Endothelial cell of umbilical vein (primary cell): ENCODE data around the gene HBA2. TPM values are rescaled to one million over a fixed set of nuclear protein-coding genes. Genes with fewer than 3 reads are reported as not detected.

Source experiments
- BruUV-seq: library from RNA; stranded (reverse); fragments of 400-500 nt; replicated peaks from 2 replicates; lab custom pipeline; 2021; lab: Mats Ljungman, UMichigan
- CTCF ChIA-PET: fragments of 300-600, 350-600 bp; sonication (Branson Sonifier 250); formaldehyde crosslinking; loops from one replicate; lab custom pipeline; 2021; ENCODE audit warnings: antibody characterized with exemption, inconsistent platforms; lab: Charles Lee
- POLR2A ChIA-PET: fragments of 300-600, 350-600 bp; sonication (Branson Sonifier 250); formaldehyde crosslinking; loops from one replicate; lab custom pipeline; 2021; ENCODE audit warnings: antibody characterized with exemption, inconsistent platforms; lab: Charles Lee
- DNase-seq: peaks from one replicate; pipeline ENCODE4 v3.0.0-alpha.2; 2011; ENCODE audit warnings: low read depth, low spot score
- FAIRE-seq: peaks from 2 replicates; lab custom pipeline; 2011; peaks lifted over from hg19 to GRCh38; lab: Jason Lieb, UNC
- H2AFZ ChIP-seq: 2 replicates; pipeline ENCODE4 v1.6.0; 2012; ENCODE audit warnings: low read depth, low read length, control low read depth, inconsistent platforms
- H3K27ac ChIP-seq: 2 replicates; pipeline ENCODE4 v1.5.1; 2011; ENCODE audit warnings: low read depth, mild to moderate bottlenecking, control low read depth, low read length, moderate library complexity; ENCODE audit not compliant: insufficient read depth
- H3K27me3 ChIP-seq, 2 experiments: 2 replicates each; pipeline versions ENCODE4 v1.6.0 to v1.6.1; 2011; ENCODE audit warnings: low read length in 2 of 2, mixed read lengths in 1 of 2; ENCODE audit not compliant: control insufficient read depth in 2 of 2, insufficient read depth in 2 of 2
- H3K36me3 ChIP-seq, 2 experiments: 2 replicates in 1 of 2; 3 replicates in 1 of 2; pipeline ENCODE4 v1.5.1; 2011; ENCODE audit warnings: low read length in 2 of 2, mild to moderate bottlenecking in 1 of 2, moderate library complexity in 1 of 2; ENCODE audit not compliant: control insufficient read depth in 2 of 2, insufficient read depth in 2 of 2; ENCODE audit errors: extremely low read depth in 1 of 2
- H3K4me1 ChIP-seq: 3 replicates; pipeline ENCODE4 v1.5.1; 2011; ENCODE audit warnings: mild to moderate bottlenecking, low read length; ENCODE audit not compliant: control insufficient read depth, insufficient read depth; ENCODE audit errors: extremely low read depth
- H3K4me2 ChIP-seq: 2 replicates; pipeline ENCODE4 v1.6.1; 2011; ENCODE audit warnings: low read length, control low read depth, mixed read lengths; ENCODE audit not compliant: insufficient read depth
- H3K4me3 ChIP-seq, 3 experiments: fragments of 200-600 bp in 1 of 3; sonication (generic), shearing (Covaris generic) in 1 of 3; replicated peaks in 1 of 3; 2 replicates each; pipeline ENCODE4 v1.5.1; 2011 to 2016; ENCODE audit warnings: control low read depth in 3 of 3, low read length in 3 of 3, mild to moderate bottlenecking in 2 of 3, inconsistent platforms in 1 of 3, low read depth in 1 of 3, moderate library complexity in 1 of 3; ENCODE audit not compliant: insufficient read depth in 1 of 3
- H3K79me2 ChIP-seq: 2 replicates; pipeline ENCODE4 v1.6.0; 2012; ENCODE audit warnings: low read length, inconsistent platforms; ENCODE audit not compliant: control insufficient read depth, insufficient read depth
- H3K9ac ChIP-seq: replicated peaks from 2 replicates; pipeline ENCODE3; 2011; ENCODE audit warnings: low read length, control low read depth; ENCODE audit not compliant: insufficient read depth; ENCODE audit errors: extremely low read depth
- H3K9me1 ChIP-seq: replicated peaks from 3 replicates; pipeline ENCODE4 v1.6.0; 2011; ENCODE audit warnings: mild to moderate bottlenecking, low read length; ENCODE audit not compliant: control insufficient read depth, insufficient read depth; ENCODE audit errors: extremely low read depth
- H3K9me3 ChIP-seq: replicated peaks from 2 replicates; pipeline ENCODE4 v1.5.1; 2012; ENCODE audit warnings: low read length, inconsistent platforms; ENCODE audit not compliant: control insufficient read depth, insufficient read depth
- H4K20me1 ChIP-seq: replicated peaks from 2 replicates; pipeline ENCODE3; 2011; ENCODE audit warnings: mild to moderate bottlenecking, low read length; ENCODE audit not compliant: control insufficient read depth, insufficient read depth; ENCODE audit errors: extremely low read depth
- CTCF ChIP-seq, 2 donors: IDR thresholded peaks; 1 replicate in 1 of 2; 2 replicates in 1 of 2; pipeline ENCODE4 v1.5.1; 2011; ENCODE audit warnings: low read length in 2 of 2, mild to moderate bottlenecking in 2 of 2, moderate library complexity in 2 of 2, control low read depth in 1 of 2, inconsistent platforms in 1 of 2, low read depth in 1 of 2; ENCODE audit not compliant: insufficient read depth in 1 of 2; ENCODE audit errors: extremely low read depth in 1 of 2
- EZH2 ChIP-seq: IDR thresholded peaks from 2 replicates; pipeline ENCODE4 v1.6.1; 2012; ENCODE audit warnings: borderline replicate concordance, low read depth, mild to moderate bottlenecking, moderate library complexity, low read length, inconsistent platforms; ENCODE audit not compliant: severe bottlenecking
- FOS ChIP-seq: IDR thresholded peaks from 2 replicates; pipeline ENCODE4 v1.6.1; 2011; ENCODE audit warnings: mild to moderate bottlenecking, low read length, moderate library complexity, borderline replicate concordance; ENCODE audit not compliant: insufficient read depth
- GATA2 ChIP-seq: IDR thresholded peaks from 2 replicates; pipeline ENCODE4 v1.7.0; 2011; ENCODE audit warnings: low read depth, mild to moderate bottlenecking, moderate library complexity, mixed read lengths, low read length; ENCODE audit not compliant: insufficient read length, insufficient read depth
- JUN ChIP-seq: IDR thresholded peaks from 2 replicates; pipeline ENCODE4 v1.6.1; 2011; ENCODE audit warnings: borderline replicate concordance, low read depth; ENCODE audit not compliant: insufficient read length, insufficient read depth
- MAX ChIP-seq: IDR thresholded peaks from 2 replicates; pipeline ENCODE4 v1.6.1; 2011; ENCODE audit not compliant: insufficient read depth, insufficient read length
- MYC ChIP-seq: IDR thresholded peaks from one replicate; pipeline ENCODE4 v1.6.1; 2011; ENCODE audit warnings: mild to moderate bottlenecking, low read depth, low read length
- POLR2A ChIP-seq: IDR thresholded peaks from 2 replicates; pipeline ENCODE4 v1.6.1; 2012; ENCODE audit warnings: low read depth, mild to moderate bottlenecking, control low read depth, low read length
- POLR2AphosphoS5 ChIP-seq: IDR thresholded peaks from 2 replicates; pipeline ENCODE4 v1.6.1; 2012; ENCODE audit warnings: low read depth, mild to moderate bottlenecking, control low read depth, low read length, moderate library complexity; ENCODE audit not compliant: insufficient read depth
- dilution Hi-C: fragments of 300-500 bp; cut with MboI; formaldehyde crosslinking; loops from one replicate; pipeline ENCODE4 v1.15.0; 2019; ENCODE audit warnings: low sequenced_read_pairs; ENCODE audit not compliant: extremely low pct_ligation_motif_present
- intact Hi-C: fragments of 100-400 bp; cut with micrococcal nuclease; formaldehyde crosslinking; loops from one replicate; pipeline ENCODE4 v1.10.0; 2022
- polyA plus RNA-seq, 4 experiments: library from polyadenylated mRNA; depleted of rRNA in 3 of 4; stranded (reverse) in 3 of 4; unstranded in 1 of 4; fragments of >200 nt; gene quantifications; 2 replicates each; pipeline versions ENCODE4 v1.2.1 to v1.2.3, GENCODE V29; 2011 to 2012; ENCODE audit warnings: missing spikeins in 1 of 4
- total RNA-seq: library from RNA; stranded (reverse); gene quantifications from 2 replicates; pipeline ENCODE4 v1.2.3, GENCODE V29; 2021

HBA2 gene
- total and polyA plus RNA-seq, 2 donors (not counting 3 experiments of a cell fraction or from before 2014, with no cell fraction given), result not detected

- no TSS peak for BruUV-seq
- intact Hi-C loops (no loop called here), dilution Hi-C loops (no loop called here)
- Histone ChIP-seq H2AFZ (no peak overlapping the region), H3K27me3 (no peaks in the 10 kb centered on the region), H4K20me1 (no peaks in the 10 kb centered on the region), H3K79me2 (no peaks in the 10 kb centered on the region), H3K27ac (no peak overlapping the region), H3K4me1 (no peaks in the 10 kb centered on the region), H3K9ac (no peak overlapping the region), H3K4me2 (no peak overlapping the region), H3K9me3 (no peaks in the 10 kb centered on the region), H3K9me1 (no peaks in the 10 kb centered on the region), H3K36me3 (peaks cover 24 to 61% of the 10 kb centered on the region in 2 experiments), H3K4me3 (no peak overlapping the region)
- POLR2A ChIA-PET, result interaction anchor here (0.6 kb wide), 1 partner anchor 9 kb away, joined by 6 read pairs; no protein-coding TSS in a partner anchor
- DNase-seq (no peak), FAIRE-seq (no peak)
- CTCF ChIA-PET, result interaction anchor here (0.8 to 1.4 kb wide), 5 partner anchors 11 to 171 kb away, joined by 3 to 4 read pairs (median 3); partner anchors contain the start of gene HBQ1
- TF ChIP-seq POLR2A (no peak), CTCF (IDR thresholded peaks at IDR 0.05; ENCODE audit: extremely low read depth in 1 of 2, insufficient read depth in 1 of 2, low read depth in 1 of 2, low read length in 2 of 2) (no peak), FOS (no peak), MAX (no peak), GATA2 (no peak), POLR2AphosphoS5 (no peak), JUN (no peak), MYC (no peak), EZH2 (no peak)
Observed at GRCh38 chr16:191831-192230, 19.2 kb downstream of the HBA2 start.
